Measurements from ENCODE around the gene MDC1. TPM values are rescaled to one million over a fixed set of nuclear protein-coding genes. Genes with fewer than 3 reads are reported as not detected.
A peak's percentile ranks its signal among the peaks of the same experiment; 100 is the strongest.

The MDC1 gene
- total and polyA plus RNA-seq, 2 of the 13 experiments (the other 11 are each of a cell fraction or from before 2014, with no cell fraction given): 8.4 to 14.0 TPM

GRCh38 chr6:30741063-30741779 is 24.1 kb upstream of the MDC1 start (continued):
- TF ChIP-seq CTCF (CRISPR knock-in tag; IDR thresholded peaks at IDR 0.05) (peak; percentile 45), STAT5B (CRISPR knock-in tag; IDR thresholded peaks at IDR 0.05) (no peak), ZNF343 (CRISPR knock-in tag; IDR thresholded peaks at IDR 0.05) (no peak), ZMAT3 (CRISPR knock-in tag; conservative IDR thresholded peaks at IDR 0.05) (no peak), CEBPB (IDR thresholded peaks at IDR 0.05; ENCODE audit: borderline replicate concordance, low read depth, low read length) (no peak), ZNF234 (CRISPR knock-in tag; conservative IDR thresholded peaks at IDR 0.05) (no peak), FUBP1 (CRISPR knock-in tag; IDR thresholded peaks at IDR 0.05; ENCODE audit: borderline replicate concordance) (no peak), TARDBP (CRISPR knock-in tag; IDR thresholded peaks at IDR 0.05) (no peak), THYN1 (CRISPR knock-in tag; IDR thresholded peaks at IDR 0.05; ENCODE audit: borderline replicate concordance, low read depth) (no peak), FOXP1 (IDR thresholded peaks at IDR 0.05) (no peak), FOXP1 (CRISPR knock-in tag; IDR thresholded peaks at IDR 0.05) (no peak), GABPA (IDR thresholded peaks at IDR 0.05; ENCODE audit: low read depth, low read length) (no peak), GABPA (CRISPR knock-in tag; IDR thresholded peaks at IDR 0.05; ENCODE audit: low read depth) (no peak), ZNF646 (CRISPR knock-in tag; IDR thresholded peaks at IDR 0.05) (no peak), HNRNPH1 (optimal IDR thresholded peaks at IDR 0.05; ENCODE audit: low read depth, low read length) (no peak), STAT6 (CRISPR knock-in tag; IDR thresholded peaks at IDR 0.05; ENCODE audit: borderline replicate concordance) (no peak), ADNP (CRISPR knock-in tag; IDR thresholded peaks at IDR 0.05) (no peak), ZNF484 (CRISPR knock-in tag; IDR thresholded peaks at IDR 0.05; ENCODE audit: borderline replicate concordance, low read depth) (no peak)

All from HepG2 (cell line).